Measurements from ENCODE around the gene DLGAP1. TPM values are rescaled to one million over a fixed set of nuclear protein-coding genes. Genes with fewer than 3 reads are reported as not detected.

DLGAP1 gene
- total and polyA plus RNA-seq, 7 donors: 0.13 to 2.6 (median 1.3) TPM; not detected in 1

DNA sequence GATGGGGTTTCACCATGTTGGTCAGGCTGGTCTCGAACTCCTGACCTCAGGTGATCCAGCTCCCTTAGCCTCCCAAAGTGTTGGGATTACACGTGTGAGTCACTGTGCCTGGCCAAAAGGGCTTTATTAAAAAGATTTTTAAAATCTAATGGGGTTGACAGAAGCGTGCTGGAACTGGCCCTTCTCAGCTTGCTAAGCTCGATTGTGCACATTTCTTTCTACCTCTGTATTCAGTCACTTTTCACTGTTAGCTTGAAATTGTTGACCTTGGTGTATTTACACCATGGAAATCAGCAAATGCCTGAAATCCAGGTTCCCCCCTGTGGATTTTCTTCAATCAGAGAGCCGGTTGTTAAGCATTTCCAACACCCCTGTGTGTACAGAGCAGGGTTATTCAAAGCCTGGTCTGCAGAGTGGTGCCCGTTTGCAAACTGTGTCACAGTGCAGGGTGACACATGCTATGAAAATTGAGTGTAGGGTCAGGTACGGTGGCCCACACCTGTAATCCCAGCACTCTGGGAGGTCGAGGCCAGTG is 864.9 kb downstream of the DLGAP1 start:
- Histone ChIP-seq H3K36me3 (no peaks in the 10 kb centered on the region), H3K27me3 (no peaks in the 10 kb centered on the region), H3K4me1 (peaks cover 0 to 23% (median 15%) of the 10 kb centered on the region in 4 donors), H3K4me3 (no peak overlapping the region), H3K9me3 (no peaks in the 10 kb centered on the region), H3K27ac (no peak overlapping the region)
- DNase-seq: no peak
- intact Hi-C loops (cut with DNase I): loop anchor here (5.0 kb wide), 1 partner anchor 243 kb away; no protein-coding TSS in a partner anchor
- 71 to 90% methylated on average over 8 of the region's 8 CpGs for WGBS, 2 donors
- TF ChIP-seq POLR2AphosphoS5 (IDR thresholded peaks at IDR 0.05) (no peak), EP300 (IDR thresholded peaks at IDR 0.05) (no peak), POLR2A (IDR thresholded peaks at IDR 0.05) (no peak)
- TF ChIP-seq, protein P1, sequence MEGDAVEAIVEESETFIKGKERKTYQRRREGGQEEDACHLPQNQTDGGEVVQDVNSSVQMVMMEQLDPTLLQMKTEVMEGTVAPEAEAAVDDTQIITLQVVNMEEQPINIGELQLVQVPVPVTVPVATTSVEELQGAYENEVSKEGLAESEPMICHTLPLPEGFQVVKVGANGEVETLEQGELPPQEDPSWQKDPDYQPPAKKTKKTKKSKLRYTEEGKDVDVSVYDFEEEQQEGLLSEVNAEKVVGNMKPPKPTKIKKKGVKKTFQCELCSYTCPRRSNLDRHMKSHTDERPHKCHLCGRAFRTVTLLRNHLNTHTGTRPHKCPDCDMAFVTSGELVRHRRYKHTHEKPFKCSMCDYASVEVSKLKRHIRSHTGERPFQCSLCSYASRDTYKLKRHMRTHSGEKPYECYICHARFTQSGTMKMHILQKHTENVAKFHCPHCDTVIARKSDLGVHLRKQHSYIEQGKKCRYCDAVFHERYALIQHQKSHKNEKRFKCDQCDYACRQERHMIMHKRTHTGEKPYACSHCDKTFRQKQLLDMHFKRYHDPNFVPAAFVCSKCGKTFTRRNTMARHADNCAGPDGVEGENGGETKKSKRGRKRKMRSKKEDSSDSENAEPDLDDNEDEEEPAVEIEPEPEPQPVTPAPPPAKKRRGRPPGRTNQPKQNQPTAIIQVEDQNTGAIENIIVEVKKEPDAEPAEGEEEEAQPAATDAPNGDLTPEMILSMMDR (IDR thresholded peaks at IDR 0.05): no peak

DNA sequence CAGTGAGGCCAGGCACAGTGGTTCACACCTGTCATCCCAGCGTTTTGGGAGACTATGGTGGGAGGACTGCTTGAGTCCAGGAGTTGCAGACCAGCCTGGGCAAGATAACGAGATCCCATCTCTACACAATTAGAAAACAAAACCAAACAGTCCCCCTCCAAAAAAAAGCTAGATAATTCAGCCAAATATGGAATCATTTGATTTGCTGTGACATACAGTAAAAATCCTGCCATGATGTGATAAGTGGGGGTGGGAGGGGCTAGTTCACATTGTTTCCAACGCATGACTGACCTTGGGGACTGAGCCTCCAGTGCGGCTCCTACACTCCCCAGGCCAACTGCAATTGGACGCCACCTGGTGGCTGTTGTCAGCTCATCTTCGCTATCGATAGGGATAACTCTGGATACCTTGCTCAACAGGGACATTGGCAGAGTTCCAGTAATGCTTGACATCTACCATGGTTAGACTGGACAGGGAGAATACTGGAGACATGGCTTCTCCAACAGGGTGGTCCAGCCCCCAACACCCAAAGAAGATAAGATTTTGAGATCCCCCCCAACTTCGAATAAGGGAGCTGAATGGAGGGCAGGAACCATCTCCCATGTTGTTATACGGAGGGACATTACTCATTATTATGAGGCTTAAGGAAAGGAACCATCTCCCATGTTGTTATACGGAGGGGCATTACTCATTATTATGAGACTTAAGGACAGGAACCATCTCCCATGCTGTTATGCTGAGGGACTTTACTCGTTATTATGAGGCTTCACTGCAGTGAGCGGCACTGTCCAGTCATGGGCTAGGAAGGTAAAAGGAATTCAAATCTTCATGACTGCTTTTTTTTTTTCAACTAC is 869.2 kb downstream of the DLGAP1 start:
- peak; percentile 87 for DNase-seq
- Histone ChIP-seq H3K4me1 (no peaks in the 10 kb centered on the region), H3K27ac (no peak overlapping the region), H3K36me3 (no peaks in the 10 kb centered on the region), H3K4me3 (no peak overlapping the region), H3K27me3 (no peaks in the 10 kb centered on the region), H3K9me3 (no peaks in the 10 kb centered on the region)
- intact Hi-C loops (cut with DNase I): no loop called here
- WGBS, 2 donors: 47 to 50% methylated on average over 12 of the region's 12 CpGs
- TF ChIP-seq POLR2AphosphoS5 (IDR thresholded peaks at IDR 0.05) (no peak), EP300 (IDR thresholded peaks at IDR 0.05) (no peak), POLR2A (IDR thresholded peaks at IDR 0.05) (no peak)
- TF ChIP-seq, protein P1 (IDR thresholded peaks at IDR 0.05): peak; percentile 65 to 76 (median 68)

DNA sequence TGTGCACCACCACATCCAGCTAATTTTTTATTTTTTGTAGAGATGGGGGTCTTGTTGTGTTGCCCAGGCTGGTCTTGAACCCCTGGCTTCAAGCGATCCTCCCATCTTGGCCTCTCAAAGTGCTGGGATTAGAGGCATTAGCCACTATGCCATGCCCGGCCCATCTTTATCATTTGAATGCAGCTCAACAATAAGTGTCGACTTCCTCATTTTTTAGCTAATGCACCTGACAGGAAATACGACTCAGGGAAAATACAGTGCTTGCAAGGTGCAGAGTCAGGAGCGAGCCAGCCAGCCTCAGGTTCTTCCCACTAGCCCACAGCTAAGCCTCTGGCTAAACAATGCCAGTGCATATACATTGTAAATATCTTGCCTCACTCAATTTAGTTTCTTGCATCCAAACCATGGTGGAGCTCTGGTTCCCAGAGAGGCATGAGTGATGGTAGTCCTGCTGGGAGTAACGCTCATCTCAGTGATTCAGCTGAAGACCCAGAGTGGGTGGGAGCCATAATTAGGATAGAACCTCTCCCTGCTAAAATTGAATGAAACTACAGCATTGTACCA is 870.1 kb downstream of the DLGAP1 start:
- H3K4me1 ChIP-seq: no peaks in the 10 kb centered on the region
- no peak overlapping the region for H3K4me3 ChIP-seq
- no peaks in the 10 kb centered on the region for H3K27me3 ChIP-seq
- no peak overlapping the region for H3K27ac ChIP-seq
- no peak for DNase-seq
- no peaks in the 10 kb centered on the region for H3K9me3 ChIP-seq
- intact Hi-C loops (cut with DNase I): no loop called here
- TF ChIP-seq POLR2A (IDR thresholded peaks at IDR 0.05) (no peak), EP300 (IDR thresholded peaks at IDR 0.05) (no peak), POLR2AphosphoS5 (IDR thresholded peaks at IDR 0.05) (no peak)
- TF ChIP-seq, protein P1 (IDR thresholded peaks at IDR 0.05): no peak
- 52 to 69% methylated on average over 6 of the region's 6 CpGs for WGBS, 2 donors
- no peaks in the 10 kb centered on the region for H3K36me3 ChIP-seq

DNA sequence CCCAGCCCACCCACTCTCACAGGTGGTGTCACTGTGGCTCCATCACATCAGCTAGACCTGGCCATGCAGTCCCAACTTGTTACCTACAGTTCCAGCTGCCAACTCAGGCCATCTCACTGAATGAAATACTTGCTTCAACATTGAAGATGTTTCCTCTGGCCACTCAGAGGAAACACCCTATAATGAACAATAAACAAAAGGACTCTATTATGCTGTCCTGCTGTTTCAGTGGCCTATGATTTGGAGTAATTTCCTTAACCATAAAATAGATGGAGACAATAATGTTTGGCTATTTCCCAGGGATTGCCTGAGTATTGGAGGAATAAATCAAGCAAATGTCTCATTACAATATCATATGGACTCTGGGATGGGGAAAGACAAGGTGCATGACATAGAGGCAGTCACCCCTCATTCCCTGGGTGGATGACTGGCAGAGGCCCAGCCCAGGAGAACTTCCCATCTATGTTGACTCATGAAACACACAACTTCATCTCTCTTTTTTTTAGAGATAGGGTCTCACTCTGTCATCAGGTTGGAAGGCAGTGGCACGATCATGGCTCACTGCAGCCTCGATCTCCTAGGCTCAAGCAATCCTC is 870.7 kb downstream of the DLGAP1 start:
- no peaks in the 10 kb centered on the region for H3K9me3 ChIP-seq
- H3K4me1 ChIP-seq: no peaks in the 10 kb centered on the region
- H3K36me3 ChIP-seq: no peaks in the 10 kb centered on the region
- TF ChIP-seq POLR2AphosphoS5 (IDR thresholded peaks at IDR 0.05): no peak
- no peak for TF ChIP-seq POLR2A (IDR thresholded peaks at IDR 0.05)
- TF ChIP-seq, protein P1 (IDR thresholded peaks at IDR 0.05): no peak
- no peak for TF ChIP-seq EP300 (IDR thresholded peaks at IDR 0.05)
- 95 to 99% methylated on average over 2 of the region's 2 CpGs for WGBS, 2 donors
- H3K27ac ChIP-seq: no peak overlapping the region
- intact Hi-C loops (cut with DNase I): no loop called here
- no peaks in the 10 kb centered on the region for H3K27me3 ChIP-seq
- no peak overlapping the region for H3K4me3 ChIP-seq
- DNase-seq: no peak
